NB4 (cell line): ENCODE results near the gene MCRIP2.

Source experiments
- CTCF ChIP-seq: IDR thresholded peaks from one replicate; pipeline ENCODE4 v1.5.1; 2012; ENCODE audit warnings: low read depth, low read length
- POLR2A ChIP-seq: IDR thresholded peaks from 2 replicates; pipeline ENCODE4 v1.6.1; 2011; ENCODE audit warnings: mild to moderate bottlenecking; ENCODE audit not compliant: insufficient read length; ENCODE audit errors: extremely low read depth

DNA sequence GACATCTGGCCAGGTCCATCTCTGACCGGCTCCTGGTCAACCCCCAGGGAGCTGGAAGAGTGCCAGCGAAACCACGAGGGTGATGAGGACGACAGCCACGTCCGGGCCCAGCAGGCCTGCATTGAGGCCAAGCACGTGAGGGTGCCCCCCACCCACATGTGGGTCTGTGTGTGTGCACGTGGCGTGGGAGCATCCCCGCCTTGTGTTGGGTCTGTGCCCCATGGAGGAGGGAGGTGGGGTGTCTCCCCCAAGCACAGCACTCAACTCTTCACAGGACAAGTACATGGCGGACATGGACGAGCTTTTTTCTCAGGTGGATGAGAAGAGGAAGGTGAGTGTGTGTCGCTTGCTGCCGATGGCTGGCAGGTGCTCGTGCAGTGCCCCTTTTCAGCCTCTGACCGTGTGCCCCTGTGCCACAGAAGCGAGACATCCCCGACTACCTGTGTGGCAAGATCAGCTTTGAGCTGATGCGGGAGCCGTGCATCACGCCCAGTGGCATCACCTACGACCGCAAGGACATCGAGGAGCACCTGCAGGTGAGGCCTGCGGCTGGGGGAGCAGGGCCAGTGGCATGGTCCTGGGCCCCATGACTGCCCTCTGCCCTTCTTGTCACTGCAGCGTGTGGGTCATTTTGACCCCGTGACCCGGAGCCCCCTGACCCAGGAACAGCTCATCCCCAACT is 40.3 kb downstream of the MCRIP2 start:
- TF ChIP-seq CTCF (no peak), POLR2A (no peak)
